GM19395 (cell line): ENCODE data around the gene DAAM2.

Source experiments
- ATAC-seq: cut with Tn5 transposase; IDR thresholded peaks from one replicate; pipeline ENCODE4 v1.9.1; 2021; ENCODE audit warnings: mild to moderate bottlenecking, moderate library complexity; ENCODE audit not compliant: unreplicated experiment

DAAM2 gene

DNA sequence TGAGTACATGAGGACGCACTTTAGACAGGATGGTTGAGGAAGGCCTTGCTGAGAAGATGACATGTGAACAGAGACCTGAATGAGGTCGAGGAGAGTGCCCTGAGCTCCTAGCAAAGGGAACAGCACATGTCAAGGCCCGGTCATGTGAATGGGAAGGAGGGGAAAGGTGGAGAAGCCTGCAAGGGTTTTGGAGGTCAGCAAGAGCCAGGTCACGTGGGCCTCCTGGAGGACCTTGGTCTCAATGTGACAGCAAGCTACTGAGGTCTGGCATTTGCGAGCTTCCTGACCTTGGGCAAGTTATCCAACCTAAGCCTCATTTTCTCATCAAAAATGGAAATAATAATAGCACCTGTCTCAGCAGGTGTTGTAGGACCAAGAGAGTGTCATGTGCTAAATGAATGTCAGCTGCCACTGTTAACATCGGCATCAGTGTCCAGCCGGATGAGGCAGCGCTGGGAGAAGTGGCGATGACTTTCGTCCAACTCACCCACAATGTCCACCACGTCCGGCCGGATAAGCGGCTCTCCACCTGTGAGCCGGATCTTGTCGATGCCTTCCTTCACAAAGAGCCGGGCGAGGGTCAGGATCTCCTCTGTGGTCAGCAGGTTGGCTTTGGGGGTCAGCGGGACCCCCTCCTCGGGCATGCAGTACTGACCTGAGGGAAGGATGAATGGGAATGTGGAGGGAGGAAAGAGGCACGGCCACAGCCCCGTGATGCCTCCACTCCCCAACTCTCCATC lies 133.2 kb downstream of the DAAM2 start:
- ATAC-seq, result no peak

DNA sequence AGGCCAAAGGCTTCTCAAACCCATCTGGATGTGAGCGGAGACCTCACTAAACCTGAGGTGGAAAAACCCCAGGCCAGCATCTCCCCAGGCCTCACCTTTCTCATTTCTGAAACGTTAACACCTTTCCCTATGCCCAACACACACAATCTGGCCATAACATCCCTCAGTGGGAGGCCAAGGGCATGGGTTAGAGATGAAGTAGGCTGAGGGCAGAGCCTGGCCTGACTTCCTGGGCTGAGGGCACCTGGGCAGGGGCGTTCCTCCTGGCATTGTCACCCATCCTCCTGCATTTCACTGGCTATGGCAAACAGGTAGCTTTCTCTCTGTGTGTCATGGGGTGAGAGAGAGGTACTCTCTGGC lies 133.7 kb downstream of the DAAM2 start:
- no peak for ATAC-seq

DNA sequence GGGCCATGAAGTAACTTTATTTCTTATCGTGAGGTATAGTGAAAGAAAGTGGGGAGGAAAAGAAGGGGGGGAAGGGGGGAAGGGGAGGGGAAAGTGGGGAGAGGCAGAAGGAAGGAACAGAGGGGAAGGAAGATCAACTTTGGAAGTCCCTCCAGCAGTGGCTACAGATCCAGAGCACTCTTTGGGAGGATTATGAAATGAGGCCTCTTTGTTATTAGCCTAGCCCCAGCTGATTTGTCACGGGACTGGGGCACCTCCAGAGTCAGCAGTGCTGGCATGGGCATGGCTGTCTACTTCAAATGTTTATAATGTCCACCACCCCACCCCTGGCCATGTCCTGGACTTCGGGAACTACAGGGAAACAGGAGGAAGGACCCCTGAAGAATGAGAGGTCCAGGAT lies 134.5 kb downstream of the DAAM2 start:
- ATAC-seq, result no peak

DNA sequence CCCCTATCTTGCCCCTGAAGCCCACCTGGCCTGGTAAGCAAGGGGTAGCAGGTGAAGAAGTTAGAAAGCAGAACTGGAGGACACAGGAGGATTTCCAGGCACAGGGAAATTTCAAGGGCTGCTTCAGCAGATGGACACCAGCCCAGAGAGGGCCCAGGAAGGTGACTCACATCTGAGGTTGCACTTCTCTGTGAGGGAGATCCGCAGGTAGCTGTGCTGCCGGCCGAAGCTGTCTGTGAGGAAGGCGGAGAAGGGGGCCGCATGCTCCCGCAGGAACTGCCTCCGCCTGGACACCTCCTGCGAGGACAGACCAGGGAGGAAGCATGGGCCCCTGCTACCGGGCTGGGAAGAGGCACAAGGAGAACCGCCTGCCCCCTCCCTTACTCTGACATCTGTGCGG lies 135.0 kb downstream of the DAAM2 start:
- ATAC-seq, result no peak

DNA sequence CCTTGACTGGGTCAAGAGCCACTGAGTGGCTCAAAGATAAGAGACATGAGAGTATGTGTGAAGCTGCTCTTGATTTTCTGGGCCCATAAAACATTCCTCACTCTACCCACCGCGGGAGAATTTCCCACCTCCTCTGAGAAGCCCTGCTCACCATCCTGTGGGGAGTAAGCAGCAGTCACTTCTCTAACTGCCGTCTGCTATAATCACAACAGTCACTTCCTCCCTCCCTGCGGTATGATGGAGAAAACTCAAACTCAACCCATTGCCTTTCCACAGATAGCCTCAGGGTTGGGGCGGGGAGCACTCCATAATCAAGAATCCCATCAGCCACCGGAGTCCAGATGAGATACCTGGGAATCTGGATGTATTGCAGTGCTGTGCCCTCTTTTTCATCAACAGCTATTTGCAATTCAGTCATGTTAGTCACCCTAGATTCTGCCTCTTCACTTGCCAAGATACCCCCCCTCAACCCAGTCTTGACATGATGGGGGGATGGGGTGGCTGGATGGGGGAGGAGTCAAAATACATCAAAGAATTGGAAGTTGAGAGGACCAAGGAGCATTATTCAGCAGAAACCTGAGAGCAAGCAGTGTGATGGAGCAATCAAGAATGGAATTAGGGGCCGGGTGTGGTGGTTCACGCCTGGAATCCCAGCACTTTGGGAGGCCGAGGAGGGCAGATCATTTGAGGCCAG lies 137.0 kb downstream of the DAAM2 start:
- no peak for ATAC-seq

DNA sequence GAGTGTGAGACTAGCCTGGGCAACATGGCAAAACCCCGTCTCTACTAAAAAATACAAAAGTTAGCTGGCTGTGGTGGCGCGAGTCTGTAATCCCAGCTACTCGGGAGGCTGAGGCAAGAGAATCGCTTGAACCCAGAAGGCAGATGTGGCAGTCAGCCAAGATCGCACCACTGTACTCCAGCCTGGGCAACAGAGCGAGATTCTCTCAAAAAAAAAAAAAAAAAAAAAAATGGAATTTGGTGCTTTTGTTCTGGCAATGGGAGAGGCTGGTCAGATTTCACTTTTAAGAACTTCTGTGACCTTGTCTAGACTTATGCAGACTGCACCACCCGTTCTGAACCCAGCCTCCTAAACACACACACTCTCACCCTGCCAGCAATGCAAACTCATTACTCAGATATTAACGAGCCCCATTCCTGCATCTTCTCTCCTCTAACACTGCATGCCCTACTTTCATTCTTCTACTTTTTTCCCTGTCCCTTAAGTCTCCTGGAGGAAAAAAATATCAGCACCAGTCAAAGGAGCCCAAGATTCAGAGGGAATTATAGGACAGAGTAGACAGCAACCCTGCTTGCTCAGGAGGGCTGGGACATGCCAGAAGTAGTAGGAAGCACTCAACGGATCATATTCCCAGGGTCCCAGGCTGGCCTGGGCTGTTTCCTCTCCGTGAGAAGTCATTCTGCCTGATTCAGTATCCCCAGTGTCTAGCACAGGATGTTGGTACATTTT lies 137.7 kb downstream of the DAAM2 start:
- no peak for ATAC-seq

DNA sequence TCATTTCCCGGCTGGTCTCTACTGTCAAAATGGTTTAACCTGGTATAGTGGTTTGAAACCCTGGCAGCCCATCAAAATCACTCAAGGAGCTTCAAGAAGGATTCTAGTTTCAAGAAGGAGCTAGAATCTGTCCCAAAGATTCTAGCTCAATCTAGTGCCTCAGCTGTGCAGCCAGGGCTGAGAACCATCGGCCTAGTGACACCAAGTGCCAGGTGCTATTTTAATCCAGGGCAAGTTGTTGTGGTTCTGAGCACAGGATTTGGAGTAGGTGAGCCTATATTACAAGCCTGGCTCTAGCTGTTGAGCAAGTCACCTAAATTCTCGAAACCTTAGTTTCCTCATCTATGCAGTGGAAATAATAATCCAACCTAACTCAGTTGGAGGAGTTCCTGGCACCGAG lies 138.4 kb downstream of the DAAM2 start:
- no peak for ATAC-seq

DNA sequence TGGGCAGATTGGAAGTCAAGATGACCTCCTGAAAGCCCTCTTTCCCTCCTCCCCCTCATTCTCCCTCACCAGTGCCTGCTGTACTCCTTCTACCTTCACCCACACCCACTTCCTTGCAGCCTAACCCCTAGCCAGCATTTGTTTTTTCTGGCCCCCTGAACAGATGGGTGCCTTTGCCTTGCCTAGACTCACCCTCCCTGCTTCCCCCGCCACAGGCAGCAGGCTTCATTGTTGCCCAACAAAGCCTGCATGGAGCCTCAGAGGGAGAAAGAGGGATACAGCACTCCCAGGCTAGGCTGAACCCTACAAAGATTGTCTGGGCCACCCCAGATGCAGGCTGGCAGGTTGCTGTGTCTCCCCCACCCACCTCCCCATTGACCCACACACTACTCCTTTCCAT lies 139.4 kb downstream of the DAAM2 start:
- no peak for ATAC-seq

DNA sequence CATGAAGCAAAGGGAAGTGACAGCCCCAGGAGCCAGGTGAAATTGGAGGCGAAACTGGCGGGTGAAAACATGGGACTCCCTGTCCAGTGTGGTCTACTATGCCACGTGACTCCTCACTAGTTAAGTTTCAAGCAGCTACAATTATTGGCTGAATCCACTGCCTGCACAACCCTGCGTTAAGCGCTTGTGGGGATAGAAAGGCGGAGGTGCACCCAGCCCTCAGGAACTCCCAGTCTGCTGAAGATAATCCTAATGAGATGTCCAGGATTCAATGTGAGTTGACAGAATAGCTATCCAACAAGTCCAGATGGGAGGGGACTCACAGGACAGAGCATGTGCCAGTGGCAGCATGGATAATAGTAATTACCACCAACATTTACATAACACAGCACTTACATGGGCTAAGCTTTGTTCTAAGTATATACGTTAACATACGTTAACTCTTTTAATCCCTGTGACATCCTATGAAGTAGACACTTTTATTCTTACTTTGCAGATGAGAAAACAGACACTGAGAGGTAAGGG lies 140.3 kb downstream of the DAAM2 start:
- ATAC-seq, result no peak

DNA sequence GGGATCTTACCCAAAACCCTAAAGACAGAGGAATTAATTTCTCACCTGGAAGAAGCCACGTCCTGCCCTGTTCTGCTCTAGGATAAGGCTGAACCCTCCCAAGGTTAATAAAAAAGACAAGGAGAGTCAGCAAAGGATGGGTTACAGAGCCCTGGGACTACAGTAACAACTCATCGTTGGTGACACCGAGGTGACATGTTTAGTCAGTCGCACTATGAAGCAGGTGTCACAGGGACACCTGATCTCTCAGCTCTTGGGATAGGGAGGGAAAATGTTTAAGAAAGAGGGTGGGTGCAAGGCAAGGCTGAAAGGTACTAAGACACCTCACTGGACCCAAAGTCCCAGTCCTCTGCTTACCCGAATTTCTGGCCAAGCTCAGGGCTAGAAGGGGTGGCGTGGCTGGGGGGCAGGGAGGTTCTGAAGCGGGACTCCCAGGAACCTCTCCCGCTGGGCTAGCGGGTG lies 141.5 kb downstream of the DAAM2 start:
- ATAC-seq, result no peak

DNA sequence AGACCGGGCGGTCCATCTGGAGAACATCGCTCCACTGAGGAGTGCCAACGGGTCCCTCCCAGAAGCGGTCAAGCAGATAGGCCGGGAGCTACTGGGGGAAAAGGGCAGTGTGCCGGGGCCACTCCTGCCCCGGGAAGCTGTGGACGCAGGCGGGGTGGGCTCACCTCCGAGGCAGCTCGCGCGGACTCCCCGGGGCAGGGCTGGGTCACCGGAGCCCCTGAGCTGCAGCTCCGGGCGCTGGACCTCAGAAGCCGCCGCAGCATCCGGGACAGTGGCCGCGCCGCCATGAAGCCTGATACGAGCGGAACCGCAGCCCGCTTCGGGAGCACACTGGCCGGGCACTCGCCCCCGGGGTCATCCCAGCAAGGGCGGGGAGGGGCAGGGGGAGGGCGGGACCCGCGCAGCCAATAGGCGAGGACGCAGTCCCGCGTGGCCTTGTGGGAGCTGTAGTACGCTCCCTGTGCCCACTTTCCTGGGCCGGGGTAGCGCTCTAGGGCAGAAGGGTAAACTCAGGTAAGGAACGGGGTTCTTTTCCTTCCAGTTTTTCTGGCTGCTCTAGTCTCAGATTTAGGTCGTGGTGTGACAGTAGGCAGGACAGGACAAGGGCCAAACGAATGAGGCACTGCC lies 142.1 kb downstream of the DAAM2 start, which contains the start of gene MOCS1:
MOCS1 (minus strand) TSS at position 332 of the 627 bp plus-strand sequence; CDS start at position 287, 45 bp downstream.
- no peak for ATAC-seq

DNA sequence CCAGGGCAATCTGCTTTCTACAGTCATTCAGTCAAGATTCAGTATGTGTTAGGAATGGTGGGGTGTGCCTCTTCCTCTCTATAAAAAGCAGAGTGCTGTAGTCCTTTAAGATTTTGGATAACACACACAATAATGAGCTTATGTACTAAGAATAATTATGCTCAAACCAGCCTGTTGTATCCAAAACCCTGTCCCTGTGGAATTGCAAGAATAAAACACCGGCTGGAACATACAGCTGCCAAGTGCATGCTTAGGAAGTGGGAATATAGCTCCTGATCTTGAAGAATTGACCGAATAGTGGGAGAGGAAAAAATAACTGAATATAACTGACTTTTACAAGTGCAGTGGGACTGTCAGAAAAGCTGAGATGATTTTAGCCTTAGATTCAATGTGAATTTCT lies 143.1 kb downstream of the DAAM2 start:
- ATAC-seq, result no peak

DNA sequence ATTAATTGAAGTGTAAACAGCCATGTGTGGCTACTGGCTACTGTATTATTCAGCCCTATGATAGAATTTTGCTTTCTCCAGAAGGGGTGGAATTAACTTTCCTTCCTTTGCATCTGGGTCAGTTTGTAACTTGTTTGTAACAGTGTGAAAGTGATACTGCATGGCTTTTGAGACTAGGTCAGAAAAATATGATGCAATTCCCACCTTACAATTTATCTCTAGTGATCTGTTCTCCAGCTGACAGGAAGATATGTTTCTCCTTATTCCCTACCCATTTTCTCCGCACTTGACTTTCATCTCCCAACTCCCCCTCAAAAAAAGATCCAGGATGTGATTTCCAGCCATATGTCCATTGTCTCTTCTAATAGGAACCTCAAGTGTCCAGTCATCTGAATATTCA lies 144.7 kb downstream of the DAAM2 start:
- ATAC-seq, result no peak

DNA sequence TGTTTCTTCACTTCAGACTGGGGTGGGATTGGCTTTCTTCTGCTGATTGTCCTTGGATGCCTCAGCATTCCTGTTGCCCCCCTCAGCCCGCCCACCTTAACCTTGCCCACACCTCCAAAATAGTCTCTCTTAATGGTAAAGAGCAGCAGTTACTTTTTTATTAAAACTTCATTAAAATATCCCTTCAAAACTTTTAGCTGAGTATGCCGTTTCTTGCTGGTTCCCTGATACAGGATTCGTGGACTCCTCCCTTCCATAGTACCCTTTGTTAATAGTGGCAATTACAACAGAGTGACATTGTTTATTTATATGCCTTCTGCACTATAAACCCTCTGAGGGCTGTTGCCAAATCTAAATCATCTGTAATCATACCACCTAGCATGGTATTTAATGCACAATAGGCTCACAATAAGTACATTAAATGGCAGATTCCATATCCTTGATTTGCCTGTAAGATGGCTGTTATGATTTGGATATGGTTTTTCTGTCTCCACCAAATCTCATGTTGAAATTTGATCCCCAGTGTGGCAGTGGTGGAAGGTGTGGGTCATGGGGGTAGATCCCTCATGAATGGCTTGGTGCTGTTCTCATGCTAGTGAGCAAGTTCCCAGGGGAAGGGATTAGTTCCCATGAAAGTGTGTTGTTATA lies 145.6 kb downstream of the DAAM2 start:
- no peak for ATAC-seq

DNA sequence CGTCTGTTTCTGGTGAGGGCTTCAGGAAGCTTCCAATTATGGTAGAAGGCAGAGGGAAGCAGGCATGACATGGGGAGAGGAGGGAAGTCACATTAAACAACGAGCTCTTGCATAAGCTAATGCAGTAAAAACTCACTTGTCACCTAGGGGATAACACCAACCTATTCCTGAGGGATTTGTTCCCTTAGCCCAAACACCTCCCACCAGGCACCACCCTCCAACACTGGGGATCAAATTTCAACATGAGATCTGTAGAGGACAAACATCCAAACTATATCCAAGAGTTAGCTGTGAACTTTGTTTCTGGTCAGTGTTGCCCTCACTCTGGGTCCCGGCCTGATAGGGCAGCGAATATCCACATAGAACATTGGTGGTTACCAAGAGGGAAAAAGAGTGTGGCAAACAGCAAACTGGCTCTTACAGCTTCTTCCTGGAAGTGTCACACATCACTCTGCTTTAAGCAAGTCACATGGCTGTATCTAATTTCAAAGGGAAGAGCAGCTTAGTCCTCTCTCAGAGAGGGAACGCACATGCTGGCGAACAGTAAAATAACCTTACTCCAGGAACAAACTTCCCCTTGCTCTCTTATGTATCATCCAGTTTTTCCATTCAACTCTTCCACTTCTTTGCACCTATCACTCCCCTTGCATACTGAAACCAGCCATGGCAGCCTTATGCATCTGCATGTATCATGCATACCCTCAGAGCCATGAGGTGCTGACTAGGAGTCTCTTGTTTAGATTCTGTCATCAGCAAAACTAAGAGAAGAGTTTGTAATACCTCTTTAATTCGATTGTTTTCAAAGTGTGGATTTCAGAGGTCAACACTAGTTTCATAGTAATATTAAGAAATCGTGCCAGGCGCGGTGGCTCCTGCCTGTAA lies 146.8 kb downstream of the DAAM2 start:
- no peak for ATAC-seq

DNA sequence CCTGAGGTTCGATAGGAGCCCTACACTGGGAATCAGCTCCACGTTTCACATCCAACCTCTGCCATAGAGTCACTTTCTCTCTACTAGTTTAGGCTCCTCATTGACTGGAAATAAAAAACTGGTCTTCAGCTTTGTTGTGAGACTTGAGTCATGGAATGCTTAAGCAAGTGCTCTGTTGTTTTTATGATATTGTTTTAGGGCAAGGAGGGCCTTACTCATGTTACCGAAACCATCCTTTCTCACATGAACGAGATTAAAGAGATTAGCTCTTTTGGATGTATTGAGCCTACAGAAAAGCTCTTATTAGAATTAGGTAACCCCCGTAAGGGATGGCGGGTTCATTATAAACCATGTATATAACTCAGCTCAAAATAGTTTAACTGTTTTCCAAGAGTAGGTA lies 149.0 kb downstream of the DAAM2 start:
- no peak for ATAC-seq

DNA sequence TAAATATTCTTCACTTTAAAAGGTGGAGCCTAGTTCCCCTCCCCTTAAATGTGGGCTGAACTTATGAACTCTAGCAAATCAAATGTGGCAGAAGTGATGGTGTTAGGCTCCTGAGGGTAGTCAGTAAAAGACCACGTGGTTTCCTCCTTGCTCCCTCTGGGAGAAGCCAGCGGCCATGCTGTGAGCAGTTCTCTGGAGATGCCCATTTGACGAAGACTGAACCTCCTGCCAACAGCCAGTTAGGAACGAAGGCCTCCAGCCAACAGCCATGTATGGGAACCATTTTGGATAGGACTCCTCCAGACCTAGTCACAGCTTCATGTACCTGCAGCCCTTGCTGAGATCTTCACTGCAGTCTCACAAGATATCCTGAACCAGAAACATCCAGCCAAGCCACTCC lies 149.6 kb downstream of the DAAM2 start:
- no peak for ATAC-seq

DNA sequence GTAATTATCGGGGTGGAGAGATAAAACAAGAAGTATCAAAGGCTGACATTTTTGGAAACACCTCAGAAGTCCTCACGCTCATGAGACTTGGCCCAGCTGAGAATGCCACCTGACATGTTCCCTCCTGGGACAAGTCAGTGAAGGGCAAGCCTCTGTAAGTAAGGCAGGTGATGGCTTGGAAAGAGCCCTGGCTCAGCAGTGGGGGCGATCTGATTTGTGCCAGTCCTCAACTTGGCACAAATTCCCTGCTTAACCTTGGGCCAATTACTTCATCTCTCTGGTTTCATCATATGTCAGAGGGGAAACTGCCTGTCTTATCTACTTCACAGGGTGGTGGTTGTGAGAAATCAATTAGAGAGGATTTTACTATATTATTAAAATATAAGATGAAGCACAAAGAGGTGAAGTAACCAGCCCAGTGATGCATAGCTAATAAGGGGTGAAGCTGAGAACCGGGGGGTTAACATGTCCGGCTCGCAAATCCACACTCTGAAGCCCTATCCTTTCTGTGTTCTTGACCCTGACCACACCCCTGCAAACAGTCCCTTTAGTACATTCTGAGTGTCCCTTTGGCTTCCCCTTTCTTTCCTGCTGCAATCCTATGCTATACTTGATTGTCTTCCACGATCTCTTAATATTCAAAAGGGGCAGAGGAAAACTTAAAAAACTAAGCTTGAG lies 150.9 kb downstream of the DAAM2 start:
- ATAC-seq, result no peak

DNA sequence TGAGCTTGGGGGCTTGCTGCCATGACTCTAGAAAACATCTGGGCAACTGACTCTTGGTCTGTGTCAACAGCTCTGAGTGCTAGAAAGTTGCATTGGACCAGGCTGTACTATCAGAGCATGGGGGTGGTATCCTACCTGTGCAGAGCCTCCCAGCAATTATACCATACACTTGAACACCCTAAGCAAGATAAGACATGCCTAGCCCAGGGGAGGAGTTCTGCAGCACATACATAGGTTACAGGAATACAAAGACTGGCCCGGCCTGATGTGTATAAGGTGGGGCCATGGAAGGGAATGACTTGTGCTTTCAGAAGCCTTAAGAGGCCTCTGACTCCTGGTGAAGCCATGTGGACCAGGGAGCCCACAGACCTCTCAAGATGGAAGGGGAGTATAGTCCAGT lies 153.4 kb downstream of the DAAM2 start:
- ATAC-seq, result no peak
